Measurements from ENCODE around the gene ARGLU1. TPM values are rescaled to one million over a fixed set of nuclear protein-coding genes. Genes with fewer than 3 reads are reported as not detected.

Gene ARGLU1
- total RNA-seq, 1 experiment from 2014 or later, result 15.2 TPM

DNA sequence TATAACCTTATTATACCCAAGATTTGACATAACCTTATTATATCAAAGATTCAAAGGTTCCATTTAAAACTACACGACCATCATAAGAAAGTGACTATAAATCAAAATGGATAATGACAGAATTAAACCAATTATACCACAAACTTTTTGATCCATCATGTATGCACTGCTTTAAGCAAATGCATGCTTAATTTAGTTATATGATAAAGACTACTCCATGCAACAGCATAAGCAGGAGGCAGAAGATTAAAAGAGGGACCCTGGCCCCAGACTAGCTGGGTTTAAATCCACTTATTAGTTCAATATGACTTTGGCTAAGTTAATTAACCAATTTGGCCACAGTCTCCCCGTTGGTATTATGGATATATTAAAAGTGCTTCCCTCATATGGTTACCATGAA is 43.8 kb downstream of the ARGLU1 start:
- no peak for DNase-seq (ENCODE audit: low read depth)

DNA sequence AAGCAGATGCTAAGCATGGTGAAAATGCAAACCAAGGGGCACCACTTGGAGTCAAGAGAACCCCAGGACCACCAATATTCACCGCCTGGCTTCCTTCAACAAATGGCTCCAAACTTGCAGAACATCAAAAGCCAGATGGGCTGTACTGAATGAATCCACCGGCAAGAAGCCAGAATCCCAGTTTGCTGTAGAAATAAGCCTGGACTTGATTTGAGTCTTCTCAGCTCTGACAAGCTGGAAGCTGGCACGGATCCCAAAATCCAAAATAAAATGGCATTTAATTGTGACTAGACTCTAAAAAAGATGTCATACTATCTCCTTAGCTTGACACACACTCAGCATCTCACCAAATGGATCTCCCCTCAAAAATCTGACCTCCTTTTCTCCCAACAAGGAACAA is 44.4 kb downstream of the ARGLU1 start:
- DNase-seq (ENCODE audit: low read depth), result peak; percentile 25

GRCh38 chr13:106522898-106523525 is 44.9 kb downstream of the ARGLU1 start:
- peak; percentile 19 for DNase-seq (ENCODE audit: low read depth)

- DNase-seq (ENCODE audit: low read depth), result no peak
These were observed 45.7 kb downstream of the ARGLU1 start for GRCh38 chr13:106522112-106522705.

- peak; percentile 25 for DNase-seq (ENCODE audit: low read depth)
These were observed 46.7 kb downstream of the ARGLU1 start for GRCh38 chr13:106521095-106521799.

- no peak for DNase-seq (ENCODE audit: low read depth)
These were observed 47.5 kb downstream of the ARGLU1 start for GRCh38 chr13:106520251-106521054.

DNA sequence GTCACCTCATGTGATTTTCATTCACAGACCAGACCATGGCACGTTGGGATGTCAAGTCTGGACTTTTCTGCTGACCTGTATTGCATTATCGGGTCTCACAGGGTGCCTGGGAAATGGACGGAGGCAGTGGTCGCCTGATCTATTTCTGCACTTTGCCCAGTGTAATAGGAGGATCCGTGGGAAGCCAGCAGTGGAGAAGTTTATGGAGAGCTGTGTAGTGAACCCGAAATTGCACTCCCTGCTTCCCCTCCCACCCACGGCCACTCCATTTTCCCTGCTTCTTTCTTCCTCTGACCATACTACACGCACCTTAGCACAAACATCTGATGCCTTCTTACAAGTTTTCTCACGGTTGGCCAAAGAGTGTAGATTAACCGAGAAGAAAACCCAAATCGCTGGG is 49.4 kb downstream of the ARGLU1 start:
- no peak for DNase-seq (ENCODE audit: low read depth)

DNA sequence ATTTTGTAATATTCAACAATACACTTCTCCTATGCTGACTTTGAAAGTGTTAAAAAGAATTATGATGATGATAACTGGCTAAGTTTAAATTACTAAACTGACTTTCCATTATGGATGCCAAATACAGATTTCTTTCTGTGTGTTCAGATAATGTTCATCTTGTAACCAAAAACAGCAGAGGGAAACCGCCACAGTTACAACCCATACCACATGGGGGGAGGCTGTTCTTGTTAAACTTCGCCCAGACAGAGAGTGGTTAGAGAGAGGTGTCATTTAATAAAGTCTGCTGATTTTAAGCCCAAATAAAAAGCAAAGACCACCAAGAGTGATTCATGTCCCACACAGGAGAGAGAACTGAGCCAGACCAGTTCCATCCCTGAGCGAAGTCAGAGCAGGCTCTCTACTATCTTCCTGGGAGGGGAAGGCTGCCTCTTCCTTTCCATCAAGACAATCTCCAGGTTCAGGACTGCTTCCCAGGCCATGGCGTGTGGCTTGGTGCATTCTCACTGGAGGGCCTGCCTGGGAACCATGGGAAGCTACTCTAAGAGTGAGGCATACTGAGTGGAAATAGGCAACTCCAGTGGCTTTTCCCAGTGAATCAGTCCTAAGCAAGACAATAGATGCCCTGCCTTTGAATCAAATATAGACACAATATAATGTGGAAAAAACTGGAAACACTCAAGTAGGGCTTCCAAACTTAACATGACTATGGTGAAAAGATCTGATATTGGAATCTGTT is 50.7 kb downstream of the ARGLU1 start:
- DNase-seq (ENCODE audit: low read depth), result no peak

DNA sequence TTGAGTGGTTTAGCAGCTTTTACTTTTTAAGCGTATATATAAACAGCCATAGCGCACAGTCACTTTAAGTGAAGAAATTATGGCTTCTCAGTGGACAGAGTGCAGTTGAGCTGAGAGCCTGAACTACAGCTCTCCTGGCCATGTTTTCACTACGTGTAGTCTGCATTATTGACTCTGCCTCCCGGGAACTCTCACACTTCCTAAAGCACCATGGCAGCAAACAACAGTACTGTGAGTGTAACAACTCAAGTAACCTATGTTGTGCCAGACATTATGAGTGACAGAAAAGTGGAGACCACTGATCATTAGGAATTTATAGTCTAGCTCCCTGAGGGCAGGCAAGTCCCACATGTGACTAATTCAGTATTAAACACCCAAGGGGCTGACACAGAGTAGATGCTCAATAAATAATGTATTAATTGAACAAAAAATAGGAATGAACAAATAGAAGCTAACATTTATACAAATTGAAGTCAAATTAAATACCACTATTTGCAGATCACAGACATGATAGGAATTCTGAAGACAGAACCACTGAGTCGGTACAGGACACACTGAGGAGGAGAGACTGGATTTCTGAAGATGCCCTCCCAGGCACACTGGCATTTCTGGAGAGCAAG is 52.2 kb downstream of the ARGLU1 start:
- no peak for DNase-seq (ENCODE audit: low read depth)

DNA sequence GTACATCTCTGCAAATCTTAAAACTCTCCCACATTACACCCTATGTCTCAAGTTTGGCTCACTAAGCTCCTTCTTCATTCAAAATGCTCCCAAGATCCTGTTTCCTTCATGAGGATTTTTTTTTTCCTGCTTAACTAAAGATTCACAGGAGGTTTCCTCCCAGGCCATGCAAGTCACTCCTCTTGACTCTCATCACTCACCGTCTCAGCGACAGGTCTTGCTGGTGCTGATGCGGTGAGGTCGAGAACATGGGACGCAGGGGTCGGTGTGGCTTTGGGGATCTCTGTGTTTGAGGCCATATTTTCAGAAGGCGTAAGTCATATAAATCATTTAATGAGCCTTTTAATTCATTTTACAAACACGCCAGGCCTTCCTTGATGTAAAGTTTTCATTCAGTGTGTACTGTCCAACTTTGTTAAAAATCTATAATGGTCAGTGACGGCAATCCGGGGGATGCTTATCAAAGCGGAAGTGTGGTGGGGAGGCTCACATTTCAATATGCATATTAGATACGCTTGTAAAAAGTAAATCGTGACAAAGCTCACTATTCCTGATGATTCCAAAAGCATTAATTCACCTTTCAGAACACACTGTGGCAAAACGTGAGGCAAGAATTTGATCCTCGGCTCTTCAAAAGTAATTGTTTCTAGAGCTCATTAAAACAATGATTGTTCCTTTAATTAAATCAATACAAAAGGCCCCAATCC is 52.9 kb downstream of the ARGLU1 start:
- DNase-seq (ENCODE audit: low read depth), result no peak

DNA sequence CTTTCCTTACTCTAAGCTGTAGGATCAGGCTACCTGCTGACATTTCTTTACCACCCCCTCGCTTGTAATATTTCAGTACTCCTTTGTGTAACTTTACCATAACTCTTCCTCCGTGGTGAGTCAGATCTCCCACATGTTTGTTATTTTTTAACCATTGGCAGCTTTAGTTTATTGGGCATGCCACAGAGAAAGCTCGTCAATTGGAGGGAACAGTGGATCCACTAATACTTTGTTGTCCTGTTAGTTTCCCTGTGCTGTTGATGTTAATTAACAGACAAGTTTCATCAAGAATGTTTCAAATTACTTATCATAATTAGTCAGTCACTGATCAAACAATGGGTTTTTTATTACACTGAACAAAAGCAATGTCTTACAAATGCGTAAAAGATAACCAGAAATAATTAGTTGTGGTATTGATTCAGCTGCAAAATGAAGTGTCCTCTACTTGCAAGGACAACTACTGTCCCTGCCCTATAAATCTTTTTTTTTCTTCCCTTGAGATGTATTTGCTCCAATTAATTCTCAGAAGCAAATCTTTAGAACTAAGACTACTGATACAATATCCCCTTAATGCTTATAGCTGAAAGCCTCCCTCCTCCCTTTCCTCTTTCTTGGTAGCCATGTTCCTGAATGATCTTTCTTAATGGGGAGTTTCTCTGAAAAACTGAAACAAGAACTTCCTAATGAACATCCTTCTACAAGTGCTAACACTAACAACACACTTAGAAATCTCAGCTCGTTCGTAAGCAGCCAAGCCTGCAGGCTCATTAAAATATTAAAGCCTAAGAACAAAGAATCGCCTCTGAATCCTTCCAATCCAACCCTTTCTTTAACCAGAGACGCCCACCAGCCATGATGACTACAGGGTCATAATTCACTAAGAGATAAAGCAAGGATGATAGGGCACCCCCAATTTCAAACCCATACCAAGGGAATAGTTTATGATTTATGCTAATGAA is 54.6 kb downstream of the ARGLU1 start:
- peak; percentile 75 for DNase-seq (ENCODE audit: low read depth)

GRCh38 chr13:106507560-106508274 is 60.2 kb downstream of the ARGLU1 start:
- DNase-seq (ENCODE audit: low read depth), result peak; percentile 95

GRCh38 chr13:106506286-106506685 is 61.7 kb downstream of the ARGLU1 start:
- no peak for DNase-seq (ENCODE audit: low read depth)

DNA sequence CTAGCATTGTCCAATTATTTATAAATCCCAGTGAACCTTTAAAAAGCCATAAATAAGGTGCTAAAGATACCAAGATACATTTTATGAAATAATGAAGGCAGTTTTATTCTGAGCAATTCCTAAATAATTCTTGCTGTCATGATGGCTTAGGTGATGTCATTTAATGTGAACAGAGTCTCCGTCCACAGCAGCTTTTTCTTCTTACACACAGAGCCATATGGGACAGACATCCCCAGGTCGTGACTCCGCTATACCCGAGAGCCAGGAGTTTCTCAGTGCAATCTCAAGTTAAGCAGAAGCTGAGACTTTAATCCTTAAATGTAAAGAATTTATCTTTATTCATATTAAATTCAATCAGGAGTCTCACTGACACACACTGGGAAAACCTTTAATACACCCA is 62.2 kb downstream of the ARGLU1 start:
- DNase-seq (ENCODE audit: low read depth), result no peak

DNA sequence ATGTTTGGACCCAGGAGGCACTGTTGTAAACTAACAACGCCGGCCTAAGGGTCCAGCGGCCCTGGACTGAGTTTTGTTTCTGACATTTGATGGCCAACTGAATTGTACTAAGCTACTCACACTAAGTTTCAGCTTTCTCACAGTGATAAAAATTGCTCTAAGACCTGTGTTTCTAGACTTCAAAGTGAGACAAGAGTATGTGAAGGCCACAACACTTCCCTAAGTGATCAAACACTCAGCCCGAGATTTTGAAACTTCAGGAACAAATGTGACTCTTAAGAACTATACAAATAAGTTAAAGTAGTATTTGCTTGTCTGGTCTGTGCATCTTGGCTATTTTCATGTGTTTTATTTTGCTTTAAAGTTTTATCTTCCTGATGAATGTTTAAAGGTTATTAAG is 62.6 kb downstream of the ARGLU1 start:
- no peak for DNase-seq (ENCODE audit: low read depth)

DNA sequence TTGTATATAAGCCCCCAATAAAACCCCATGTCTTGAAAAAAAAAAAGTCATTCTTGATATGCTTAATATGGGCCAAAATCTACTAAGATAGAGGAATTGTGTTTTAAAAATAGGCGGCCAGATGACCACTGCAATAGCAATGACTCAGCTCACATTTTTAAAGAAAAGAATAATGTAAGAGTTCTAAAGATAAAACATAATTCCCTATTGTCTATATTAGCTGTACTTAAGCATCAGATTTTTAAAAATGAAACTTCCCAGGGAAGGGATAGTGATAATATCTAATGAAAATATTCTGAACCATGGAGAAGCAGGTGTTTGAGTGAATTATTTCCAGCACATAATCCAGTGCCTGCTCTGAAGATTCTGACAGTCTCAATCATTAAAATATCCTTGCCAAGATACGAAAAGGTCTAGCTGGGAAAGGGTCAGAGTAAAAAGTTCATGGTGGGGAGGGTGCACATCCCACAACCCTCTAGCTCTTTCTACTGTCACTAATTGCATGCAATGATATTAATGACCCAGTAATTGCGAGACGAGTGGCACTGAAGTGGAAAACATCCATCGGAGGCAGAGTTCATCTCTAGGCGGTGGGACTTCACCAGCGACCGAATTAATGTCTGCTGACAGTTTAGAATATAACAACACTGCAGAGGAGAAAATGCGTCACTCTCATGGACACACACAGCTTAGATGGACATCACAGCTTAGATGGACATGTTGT is 64.0 kb downstream of the ARGLU1 start:
- no peak for DNase-seq (ENCODE audit: low read depth)

- no peak for DNase-seq (ENCODE audit: low read depth)
These were observed 64.7 kb downstream of the ARGLU1 start for GRCh38 chr13:106503272-106503671.

DNA sequence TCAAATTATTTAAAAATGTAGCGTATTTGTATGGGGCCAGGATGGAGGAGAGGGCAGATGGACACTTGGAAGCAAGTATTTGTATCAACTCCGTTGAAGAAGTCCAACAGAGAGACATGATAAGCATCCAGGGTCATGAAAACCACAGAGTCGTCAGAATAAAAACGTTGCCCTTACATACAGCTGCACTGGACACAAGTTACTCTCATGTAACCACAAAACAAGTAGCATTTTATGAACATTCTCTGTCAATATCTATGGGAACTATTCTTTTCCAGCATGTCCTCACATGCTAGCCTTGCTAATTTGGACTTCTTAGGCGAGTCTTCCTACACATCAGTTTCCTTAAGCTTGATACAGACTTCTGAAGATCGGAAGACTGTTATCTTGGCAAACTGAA is 67.5 kb downstream of the ARGLU1 start:
- DNase-seq (ENCODE audit: low read depth), result peak; percentile 51
